Neural crest cell (in vitro differentiated cells): ENCODE measurements around the gene SNU13. TPM values are rescaled to one million over a fixed set of nuclear protein-coding genes. Genes with fewer than 3 reads are reported as not detected.
"Not testable (repeated sequence)": the region's sequence is repeated elsewhere in the genome, so short reads cannot be mapped to it uniquely, and the experiment has no call there.

ENCODE experiments used
- DNase-seq: peaks from one replicate; pipeline ENCODE4 v3.0.0; 2021; ENCODE audit warnings: low read depth, mixed read lengths, low spot score
- H3K27ac Mint-ChIP-seq: one replicate; pipeline ENCODE4 v1.8.0; 2021; ENCODE audit warnings: mild to moderate bottlenecking, mixed read lengths; ENCODE audit not compliant: unreplicated experiment
- H3K27me3 Mint-ChIP-seq: 2 replicates; pipeline ENCODE4 v1.8.0; 2021; ENCODE audit warnings: low read depth, mild to moderate bottlenecking, mixed read lengths
- H3K36me3 Mint-ChIP-seq: 2 replicates; pipeline ENCODE4 v1.8.0; 2021; ENCODE audit warnings: low read depth, mild to moderate bottlenecking, mixed read lengths
- H3K4me1 Mint-ChIP-seq: 2 replicates; pipeline ENCODE4 v1.8.0; 2021; ENCODE audit warnings: mixed read lengths
- H3K4me3 Mint-ChIP-seq: one replicate; pipeline ENCODE4 v1.8.0; 2021; ENCODE audit warnings: mild to moderate bottlenecking, mixed read lengths
- H3K9me3 Mint-ChIP-seq: 2 replicates; pipeline ENCODE4 v1.8.0; 2021; ENCODE audit warnings: mixed read lengths
- CTCF ChIP-seq: fragments of 200-600 bp; sonication (generic); conservative IDR thresholded peaks from 2 replicates; pipeline ENCODE4 v1.5.0; 2021; ENCODE audit warnings: antibody characterized with exemption, mild to moderate bottlenecking
- total RNA-seq: library from RNA; stranded (reverse); gene quantifications from 2 replicates; pipeline ENCODE4 v1.2.1, GENCODE V29; 2021

Gene SNU13
- total RNA-seq, 1 donor from 2014 or later = 155 TPM

- Mint-ChIP-seq H3K27me3 (no peaks in the 10 kb centered on the region), H3K4me3 (no peak overlapping the region), H3K4me1 (no peaks in the 10 kb centered on the region), H3K36me3 (peaks cover 29% of the 10 kb centered on the region), H3K27ac (no peak overlapping the region), H3K9me3 (no peaks in the 10 kb centered on the region)
- DNase-seq = no peak
- TF ChIP-seq CTCF = no peak
These were observed 46.8 kb downstream of the SNU13 start for GRCh38 chr22:41641854-41642253.

GRCh38 chr22:41638748-41639147, 49.9 kb downstream of the SNU13 start:
- H3K4me1 Mint-ChIP-seq = no peaks in the 10 kb centered on the region
- no peak for TF ChIP-seq CTCF
- DNase-seq = no peak
- H3K27me3 Mint-ChIP-seq = no peaks in the 10 kb centered on the region
- H3K9me3 Mint-ChIP-seq = no peaks in the 10 kb centered on the region
- H3K36me3 Mint-ChIP-seq = peaks cover 38% of the 10 kb centered on the region
- H3K27ac Mint-ChIP-seq = no peak overlapping the region
- no peak overlapping the region for H3K4me3 Mint-ChIP-seq

DNA sequence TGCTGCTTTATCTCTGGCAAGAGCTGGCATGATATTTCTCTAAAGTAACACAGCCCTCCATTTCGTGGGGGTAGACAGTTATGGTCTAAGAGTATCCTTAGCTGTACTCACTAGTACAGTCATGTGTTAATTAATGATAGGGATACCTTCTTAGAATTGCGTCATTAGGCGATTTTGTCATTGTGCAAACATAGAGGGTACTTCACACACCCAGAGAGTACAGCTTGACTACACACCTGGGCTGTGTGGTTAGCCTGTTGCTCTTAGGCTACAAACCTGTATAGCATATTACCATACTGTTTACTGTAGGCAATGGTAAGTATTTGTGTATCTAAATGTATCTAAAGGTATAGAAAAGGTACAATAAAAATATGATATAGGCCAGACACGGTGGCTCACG, 50.5 kb downstream of the SNU13 start:
- H3K4me3 Mint-ChIP-seq = no peak overlapping the region
- no peak overlapping the region for H3K27ac Mint-ChIP-seq
- no peaks in the 10 kb centered on the region for H3K9me3 Mint-ChIP-seq
- no peak for TF ChIP-seq CTCF
- DNase-seq = no peak
- H3K36me3 Mint-ChIP-seq = peaks cover 38% of the 10 kb centered on the region
- no peaks in the 10 kb centered on the region for H3K4me1 Mint-ChIP-seq
- H3K27me3 Mint-ChIP-seq = no peaks in the 10 kb centered on the region

DNA sequence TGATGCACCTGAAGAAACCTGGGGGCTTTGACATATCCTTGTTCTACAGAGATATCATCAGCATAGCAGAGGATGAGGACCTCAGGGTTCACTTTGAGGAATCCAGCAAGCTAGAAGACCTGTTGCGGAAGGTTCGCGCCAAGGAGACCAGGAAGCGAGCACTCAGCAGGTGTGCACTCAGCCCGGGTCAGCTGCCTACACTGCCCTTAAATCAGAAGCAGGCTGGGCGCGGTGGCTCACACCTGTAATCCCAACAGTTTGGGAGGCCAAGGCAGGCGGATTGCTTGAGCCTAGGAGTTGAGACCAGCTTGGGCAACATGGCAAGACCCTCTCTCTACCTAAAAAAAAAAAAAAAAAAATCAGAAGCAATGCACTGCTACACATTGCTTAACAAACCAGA, 51.0 kb downstream of the SNU13 start:
- not testable (repeated sequence) for H3K9me3 Mint-ChIP-seq, H3K4me1 Mint-ChIP-seq, H3K27ac Mint-ChIP-seq, H3K27me3 Mint-ChIP-seq, H3K4me3 Mint-ChIP-seq, DNase-seq
- peaks cover 35% of the 10 kb centered on the region for H3K36me3 Mint-ChIP-seq

DNA sequence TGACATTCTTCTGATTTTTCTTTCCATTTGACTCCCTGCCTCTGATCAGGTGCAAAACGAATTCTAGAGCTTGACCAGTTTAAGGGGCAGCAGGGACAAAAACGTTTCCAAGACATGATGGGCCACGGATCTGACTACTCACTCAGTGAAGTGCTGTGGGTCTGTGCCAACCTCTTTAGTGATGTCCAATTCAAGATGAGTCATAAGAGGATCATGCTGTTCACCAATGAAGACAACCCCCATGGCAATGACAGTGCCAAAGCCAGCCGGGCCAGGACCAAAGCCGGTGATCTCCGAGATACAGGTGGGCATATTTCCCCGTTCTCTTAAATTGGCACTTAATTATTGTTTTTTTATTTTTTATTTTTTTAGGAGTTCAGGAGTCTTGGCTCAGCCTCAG, 52.2 kb downstream of the SNU13 start:
- Mint-ChIP-seq H3K9me3 (no peaks in the 10 kb centered on the region), H3K36me3 (peaks cover 32% of the 10 kb centered on the region), H3K4me3 (no peak overlapping the region), H3K27ac (no peak overlapping the region), H3K4me1 (no peaks in the 10 kb centered on the region), H3K27me3 (no peaks in the 10 kb centered on the region)
- no peak for TF ChIP-seq CTCF
- no peak for DNase-seq

DNA sequence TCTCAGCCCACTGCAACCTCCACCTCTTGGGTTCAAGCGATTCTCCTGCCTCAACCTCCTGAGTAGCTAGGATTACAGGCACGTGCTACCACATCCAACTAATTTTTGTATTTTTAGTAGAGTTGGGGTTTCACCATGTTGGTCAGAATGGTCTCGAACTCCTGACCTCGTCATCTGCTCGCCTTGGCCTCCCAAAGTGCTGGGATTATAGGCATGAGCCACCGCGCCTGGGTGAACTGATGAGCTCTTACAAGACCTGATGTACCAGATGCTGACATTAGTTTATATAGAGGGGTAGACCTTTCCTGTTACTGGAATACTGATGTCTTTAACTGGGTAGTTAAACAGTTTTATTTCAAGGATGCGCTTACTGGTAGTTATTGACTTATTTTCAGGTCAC, 54.1 kb downstream of the SNU13 start:
- H3K4me1 Mint-ChIP-seq, H3K9me3 Mint-ChIP-seq, H3K4me3 Mint-ChIP-seq, DNase-seq, H3K27me3 Mint-ChIP-seq, H3K27ac Mint-ChIP-seq: not testable (repeated sequence)
- peaks cover 29% of the 10 kb centered on the region for H3K36me3 Mint-ChIP-seq

GRCh38 chr22:41631615-41632014, 57.1 kb downstream of the SNU13 start:
- H3K9me3 Mint-ChIP-seq, DNase-seq, H3K27ac Mint-ChIP-seq, H3K4me1 Mint-ChIP-seq, H3K27me3 Mint-ChIP-seq, H3K4me3 Mint-ChIP-seq: not testable (repeated sequence)
- H3K36me3 Mint-ChIP-seq = peaks cover 45% of the 10 kb centered on the region

GRCh38 chr22:41631115-41631514, 57.6 kb downstream of the SNU13 start:
- not testable (repeated sequence) for H3K9me3 Mint-ChIP-seq, H3K4me1 Mint-ChIP-seq, H3K27ac Mint-ChIP-seq, H3K27me3 Mint-ChIP-seq, H3K4me3 Mint-ChIP-seq, DNase-seq
- H3K36me3 Mint-ChIP-seq = peaks cover 41% of the 10 kb centered on the region
